ENCODE measurements around the gene GK2.

Gene GK2

DNA sequence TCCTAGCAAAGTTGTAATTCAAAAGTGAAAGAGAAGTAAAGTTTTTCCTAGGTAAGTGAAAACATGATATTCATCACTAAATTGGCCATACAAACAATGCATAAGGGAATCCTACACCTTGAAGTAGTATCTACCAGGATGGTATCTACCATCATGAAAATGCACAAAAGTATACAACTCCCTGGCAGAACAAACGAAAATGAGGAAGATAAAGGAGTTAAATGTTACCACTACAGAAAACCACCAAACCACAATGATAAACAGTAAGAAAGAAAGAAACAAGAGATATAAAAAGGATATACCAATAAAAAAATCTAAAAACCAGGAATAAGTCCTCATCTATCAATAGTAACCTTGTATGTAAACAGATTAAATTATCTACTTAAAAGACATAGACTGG lies 26.9 kb downstream of the GK2 start:
- no peak for DNase-seq

DNA sequence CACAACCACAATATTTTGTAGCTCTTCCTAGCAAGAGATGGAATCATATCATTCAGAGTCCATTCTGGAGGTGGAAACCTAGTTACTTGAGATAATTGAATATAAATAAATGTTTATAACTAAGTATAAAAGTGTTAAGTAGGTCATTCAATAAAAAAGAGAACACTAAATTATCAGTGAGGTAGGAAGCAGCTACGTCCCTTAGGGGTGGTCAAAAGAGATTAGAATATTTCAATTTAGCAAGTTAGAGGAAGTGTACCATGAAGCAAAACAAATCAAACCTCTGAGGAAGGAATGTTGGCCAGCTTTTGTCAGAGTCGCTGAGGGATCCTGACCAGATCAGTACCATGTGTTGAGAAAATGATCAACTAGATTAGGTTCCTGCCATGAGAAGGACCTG lies 38.0 kb downstream of the GK2 start:
- no peak for DNase-seq

DNA sequence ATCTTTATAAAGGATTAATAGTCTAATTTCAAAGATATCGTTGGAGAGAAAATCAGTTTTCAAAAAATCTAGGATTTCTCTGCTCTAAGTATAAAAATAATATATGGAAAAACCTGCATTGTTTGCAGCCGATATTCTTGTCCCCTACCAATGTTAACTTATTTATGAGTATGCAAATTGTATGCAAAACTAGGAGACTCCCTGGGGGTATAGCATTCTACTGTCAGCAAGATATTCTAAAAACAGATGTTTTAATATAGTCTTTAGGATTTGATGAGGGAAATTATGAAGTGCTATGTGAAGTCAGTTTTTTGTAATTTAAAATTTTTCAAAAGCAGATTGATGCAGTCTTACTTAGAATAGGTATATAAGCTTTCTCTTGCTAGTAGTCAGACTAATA lies 40.9 kb downstream of the GK2 start:
- DNase-seq, result no peak

DNA sequence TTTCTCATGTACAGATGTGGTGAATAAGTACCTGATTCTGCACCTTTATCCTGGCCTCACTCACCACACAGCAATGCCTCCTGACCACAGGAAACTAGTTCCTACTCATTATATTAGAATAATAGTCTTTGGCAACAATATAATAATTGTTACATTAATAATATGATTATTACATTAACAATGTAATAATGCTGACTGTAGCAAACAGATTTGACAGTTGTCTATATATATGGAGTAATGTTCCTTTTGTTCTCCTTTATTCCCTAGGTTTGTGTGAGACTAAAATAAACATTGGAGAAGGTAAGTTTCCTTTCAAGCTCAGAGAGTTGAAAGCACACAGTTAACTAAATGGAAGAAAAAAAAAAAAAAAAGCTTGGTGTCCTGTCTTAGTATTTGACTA lies 41.6 kb downstream of the GK2 start:
- DNase-seq, result no peak

DNA sequence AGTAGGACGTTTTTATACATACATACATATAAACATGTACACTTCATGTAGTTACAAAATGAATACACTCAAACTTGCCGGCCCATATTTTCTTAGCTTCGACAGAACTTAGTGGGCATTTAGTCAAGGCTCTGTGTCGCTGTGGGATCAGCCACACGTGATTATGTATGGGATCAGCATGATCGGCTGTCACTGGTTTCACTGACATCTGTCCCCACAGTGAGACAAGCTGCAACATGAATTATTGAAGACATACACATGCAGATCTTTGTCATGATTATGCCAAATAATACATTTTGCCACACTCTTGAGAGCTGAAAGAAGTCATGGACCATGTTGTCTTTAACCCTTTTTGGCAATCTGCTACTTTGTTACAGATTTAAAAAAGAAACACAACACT lies 44.0 kb downstream of the GK2 start:
- DNase-seq, result no peak

- DNase-seq, result no peak
Observed at GRCh38 chr4:79362626-79363025, 45.4 kb downstream of the GK2 start.

- DNase-seq, result no peak
Observed at GRCh38 chr4:79360006-79360405, 48.0 kb downstream of the GK2 start.

DNA sequence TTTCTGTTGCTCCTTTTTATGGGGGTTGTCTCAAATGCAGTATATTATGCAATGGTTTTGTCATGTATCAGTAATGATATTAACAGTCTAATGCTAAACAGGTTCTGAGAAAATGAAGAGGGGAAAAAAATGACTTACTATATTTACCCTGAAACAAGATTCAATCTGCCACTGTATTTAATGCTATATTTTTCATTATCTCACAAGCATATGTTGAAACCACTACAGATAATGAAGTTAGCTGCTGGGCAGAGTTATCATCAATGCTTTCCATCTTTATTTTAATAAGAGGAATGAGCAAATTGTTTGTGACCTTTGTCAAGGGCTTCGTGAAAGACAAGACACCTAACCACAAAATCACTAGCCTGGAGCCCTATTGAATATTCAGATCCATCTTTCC lies 49.6 kb downstream of the GK2 start:
- DNase-seq, result no peak

DNA sequence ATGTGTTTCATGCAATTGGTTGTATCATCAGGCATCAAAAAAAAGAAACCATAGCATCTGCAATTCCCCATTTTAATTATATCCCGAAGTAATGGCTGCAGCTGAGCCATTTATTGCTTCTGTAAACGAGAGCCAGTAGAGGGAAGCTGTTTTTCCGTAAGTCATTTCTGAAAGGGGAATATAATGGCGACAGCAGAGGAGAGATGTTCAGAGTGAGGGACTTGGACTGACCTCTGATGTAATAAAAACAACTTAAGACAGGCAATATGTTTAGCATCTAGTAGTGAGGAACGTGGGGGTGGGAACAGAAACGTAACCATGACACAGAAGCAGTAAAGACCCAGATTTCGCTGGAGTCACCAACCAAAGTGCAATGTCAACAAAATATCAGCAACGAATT lies 50.7 kb downstream of the GK2 start:
- DNase-seq, result no peak
